KOPT-K1 (cell line): ENCODE results near the gene RGL4.
"Not testable (repeated sequence)": the region's sequence is repeated elsewhere in the genome, so short reads cannot be mapped to it uniquely, and the experiment has no call there.

Experiments
- H3K27ac ChIP-seq: fragments of 200-600 bp; sonication (generic); 2 replicates; pipeline ENCODE4 v1.5.1; 2016; ENCODE audit warnings: antibody characterized with exemption, mild to moderate bottlenecking, low read depth, low read length; ENCODE audit not compliant: poor library complexity, severe bottlenecking
- H3K36me3 ChIP-seq: fragments of 200-600 bp; sonication (generic); 2 replicates; pipeline ENCODE4 v1.5.1; 2017; ENCODE audit warnings: antibody characterized with exemption, mild to moderate bottlenecking, low read length, moderate library complexity; ENCODE audit not compliant: insufficient read depth
- H3K9me3 ChIP-seq: fragments of 200-600 bp; sonication (generic); 2 replicates; pipeline ENCODE4 v1.5.1; 2017; ENCODE audit warnings: antibody characterized with exemption, low read length, mild to moderate bottlenecking; ENCODE audit not compliant: insufficient read depth, poor library complexity, severe bottlenecking

The RGL4 gene

GRCh38 chr22:23673826-23674690 lies 16.8 kb upstream of the RGL4 start:
- Histone ChIP-seq H3K9me3 (no peaks in the 10 kb centered on the region), H3K36me3 (peaks cover 8% of the 10 kb centered on the region; the same call in 1 of the 2 replicates), H3K27ac (no peak overlapping the region)

DNA sequence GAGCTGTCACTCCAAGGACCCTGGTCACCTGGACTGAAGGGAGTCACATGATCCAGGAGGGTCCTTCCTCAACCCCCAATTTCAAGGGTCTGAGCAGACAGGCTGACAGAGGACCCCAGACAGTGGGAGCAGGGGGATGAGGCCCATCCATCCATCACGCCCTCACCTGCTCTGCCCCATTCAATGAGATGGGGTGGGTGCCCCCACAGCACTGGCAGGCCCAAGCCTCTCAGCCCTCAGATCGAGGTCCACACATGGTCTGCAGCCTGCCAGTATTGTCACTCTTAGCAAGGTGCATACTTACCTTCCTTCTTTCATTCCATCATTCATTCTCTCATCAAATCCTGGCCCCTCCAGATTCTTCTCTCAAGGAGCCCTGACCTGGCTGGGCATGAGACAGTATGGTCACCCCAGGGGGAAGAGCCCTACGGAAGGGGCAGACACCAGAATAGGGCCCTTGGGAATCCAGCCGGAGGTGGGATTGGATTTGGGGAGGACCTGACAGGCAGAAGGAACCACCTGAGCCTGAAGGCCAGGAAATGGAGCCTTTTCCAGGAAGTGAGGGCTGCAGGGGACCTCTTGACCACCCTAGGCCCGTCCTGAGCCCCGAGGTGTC lies 15.8 kb upstream of the RGL4 start:
- H3K9me3 ChIP-seq, H3K27ac ChIP-seq: not testable (repeated sequence)
- H3K36me3 ChIP-seq: peaks cover 18% of the 10 kb centered on the region; the same call in 1 of the 2 replicates

GRCh38 chr22:23675502-23676415 lies 15.1 kb upstream of the RGL4 start:
- Histone ChIP-seq H3K36me3 (peaks cover 25% of the 10 kb centered on the region; the same call in 1 of the 2 replicates), H3K9me3 (no peaks in the 10 kb centered on the region), H3K27ac (no peak overlapping the region)

- not testable (repeated sequence) for H3K9me3 ChIP-seq, H3K27ac ChIP-seq
- peaks cover 35% of the 10 kb centered on the region for H3K36me3 ChIP-seq
Observed at GRCh38 chr22:23676841-23677700, 13.7 kb upstream of the RGL4 start.

- no peak overlapping the region for H3K27ac ChIP-seq
- no peaks in the 10 kb centered on the region for H3K9me3 ChIP-seq
- peaks cover 41% of the 10 kb centered on the region for H3K36me3 ChIP-seq
Observed at GRCh38 chr22:23677701-23677995, 13.2 kb upstream of the RGL4 start.

GRCh38 chr22:23678133-23678532 lies 12.7 kb upstream of the RGL4 start:
- Histone ChIP-seq H3K27ac (no peak overlapping the region), H3K9me3 (no peaks in the 10 kb centered on the region), H3K36me3 (peaks cover 46% of the 10 kb centered on the region)

DNA sequence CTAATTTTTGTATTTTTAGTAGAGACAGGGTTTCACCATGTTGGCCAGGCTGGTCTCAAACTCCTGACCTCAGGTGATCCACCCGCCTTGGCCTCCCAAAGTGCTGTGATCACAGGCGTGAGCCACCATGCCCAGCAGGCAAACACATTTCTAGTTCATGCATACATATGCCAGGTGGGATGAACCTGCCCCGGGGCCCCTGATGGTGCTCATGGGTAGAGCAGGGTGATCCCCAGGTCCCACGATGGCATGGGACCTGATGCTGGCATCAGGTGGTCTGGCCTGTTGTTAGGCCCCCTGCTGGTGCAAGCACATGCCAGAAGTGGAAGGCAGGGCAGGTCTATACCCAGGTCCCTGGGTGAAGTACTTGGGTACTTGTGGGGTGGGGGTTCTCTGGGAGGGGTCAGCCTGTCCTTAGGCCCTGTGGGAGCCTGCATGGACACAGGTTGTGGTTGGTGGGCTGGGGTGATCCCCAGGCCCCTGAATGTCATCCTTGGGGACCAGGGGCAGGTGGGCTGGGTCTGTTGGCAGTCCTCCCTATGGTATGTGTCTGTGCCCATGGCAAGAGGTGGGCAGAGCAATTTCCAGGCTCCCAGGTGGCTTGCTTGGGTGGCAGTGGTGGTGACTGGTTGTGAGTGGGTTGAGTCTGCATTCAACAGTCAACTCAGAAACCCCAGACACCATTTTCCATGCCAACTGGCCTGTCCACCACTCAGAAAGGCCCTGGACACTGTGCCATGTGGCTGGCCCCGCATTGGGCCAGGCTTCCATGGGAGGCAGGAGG lies 9.6 kb upstream of the RGL4 start:
- no peak overlapping the region for H3K27ac ChIP-seq
- no peaks in the 10 kb centered on the region for H3K9me3 ChIP-seq
- peaks cover 65% of the 10 kb centered on the region for H3K36me3 ChIP-seq

- Histone ChIP-seq H3K27ac (no peak overlapping the region), H3K36me3 (peaks cover 65% of the 10 kb centered on the region), H3K9me3 (no peaks in the 10 kb centered on the region)
Observed at GRCh38 chr22:23682077-23682476, 8.7 kb upstream of the RGL4 start.

DNA sequence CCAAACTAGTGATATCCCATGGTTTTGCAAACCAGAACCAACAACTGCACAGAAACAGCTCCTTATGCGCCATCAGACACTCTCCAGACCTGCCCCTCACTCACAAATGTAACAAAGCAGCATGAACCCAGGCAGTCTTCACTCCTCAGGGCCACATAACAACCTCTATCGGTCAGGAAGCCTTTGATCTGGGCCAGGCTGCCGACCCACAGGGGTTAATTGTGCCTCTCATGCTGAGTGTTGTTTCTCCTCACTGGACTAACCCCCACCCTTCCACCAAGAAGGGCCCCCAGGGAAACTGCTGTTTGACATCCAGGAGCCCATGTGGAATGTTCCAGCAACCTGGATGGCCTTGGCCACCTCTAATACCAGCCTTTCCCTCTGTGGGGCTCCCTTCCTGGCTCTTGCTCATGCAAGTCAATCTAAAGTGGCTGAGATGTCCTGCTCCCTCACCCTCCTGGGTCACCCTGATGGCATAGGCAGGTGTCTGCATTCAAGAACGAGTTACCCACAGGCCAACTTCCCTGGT lies 7.9 kb upstream of the RGL4 start:
- Histone ChIP-seq H3K36me3 (peaks cover 70% of the 10 kb centered on the region), H3K9me3 (no peaks in the 10 kb centered on the region)

GRCh38 chr22:23683545-23683944 lies 7.3 kb upstream of the RGL4 start:
- Histone ChIP-seq H3K27ac (no peak overlapping the region), H3K36me3 (peaks cover 76% of the 10 kb centered on the region), H3K9me3 (no peaks in the 10 kb centered on the region)

More for the DNA sequence above, 7.9 kb upstream of the RGL4 start:
- no peak overlapping the region for H3K27ac ChIP-seq

DNA sequence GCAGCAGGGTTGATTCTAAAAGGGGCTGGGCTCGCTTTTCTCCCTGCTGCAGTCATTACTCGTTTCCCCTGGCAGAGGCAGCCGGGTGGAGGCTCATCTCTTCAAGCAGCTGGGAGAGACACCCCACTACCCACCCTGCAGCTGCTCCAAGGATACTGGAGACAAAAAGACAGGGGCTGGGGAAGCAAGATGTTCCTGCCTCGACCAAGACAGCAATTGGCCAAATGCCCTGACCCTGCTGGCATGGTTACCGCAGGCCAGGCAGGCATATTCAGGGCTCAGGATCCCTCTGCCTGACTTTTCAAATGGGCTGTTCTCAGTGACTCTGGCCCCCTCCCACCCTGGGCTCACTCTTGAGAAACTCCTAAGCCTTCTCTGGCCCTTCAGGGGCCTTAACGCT lies 6.8 kb upstream of the RGL4 start:
- Histone ChIP-seq H3K9me3 (no peaks in the 10 kb centered on the region), H3K36me3 (peaks cover 76% of the 10 kb centered on the region), H3K27ac (no peak overlapping the region)

DNA sequence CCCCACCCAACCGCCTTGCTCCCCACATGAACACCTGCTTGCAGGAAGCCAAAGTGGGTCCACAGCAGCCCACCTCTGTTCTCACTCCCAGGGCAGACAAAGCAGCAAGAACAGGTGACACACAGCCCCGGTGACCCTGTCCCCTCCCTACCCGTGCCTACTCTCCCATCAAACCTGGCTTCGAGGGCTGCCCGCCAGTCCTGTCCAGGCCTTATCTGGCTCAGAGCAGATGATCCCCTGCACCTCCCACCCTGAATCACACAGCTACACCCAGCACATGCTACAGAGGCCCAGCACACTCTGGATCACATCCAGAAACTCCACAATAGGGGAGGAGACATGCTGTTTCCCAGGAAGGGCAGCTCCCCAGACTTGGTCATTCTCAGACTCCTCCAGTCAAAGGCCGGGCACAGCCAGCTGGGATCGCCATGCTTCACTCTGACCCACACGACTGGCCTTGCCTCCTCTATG lies 6.2 kb upstream of the RGL4 start:
- H3K9me3 ChIP-seq: no peaks in the 10 kb centered on the region
- no peak overlapping the region for H3K27ac ChIP-seq
- peaks cover 76% of the 10 kb centered on the region for H3K36me3 ChIP-seq

DNA sequence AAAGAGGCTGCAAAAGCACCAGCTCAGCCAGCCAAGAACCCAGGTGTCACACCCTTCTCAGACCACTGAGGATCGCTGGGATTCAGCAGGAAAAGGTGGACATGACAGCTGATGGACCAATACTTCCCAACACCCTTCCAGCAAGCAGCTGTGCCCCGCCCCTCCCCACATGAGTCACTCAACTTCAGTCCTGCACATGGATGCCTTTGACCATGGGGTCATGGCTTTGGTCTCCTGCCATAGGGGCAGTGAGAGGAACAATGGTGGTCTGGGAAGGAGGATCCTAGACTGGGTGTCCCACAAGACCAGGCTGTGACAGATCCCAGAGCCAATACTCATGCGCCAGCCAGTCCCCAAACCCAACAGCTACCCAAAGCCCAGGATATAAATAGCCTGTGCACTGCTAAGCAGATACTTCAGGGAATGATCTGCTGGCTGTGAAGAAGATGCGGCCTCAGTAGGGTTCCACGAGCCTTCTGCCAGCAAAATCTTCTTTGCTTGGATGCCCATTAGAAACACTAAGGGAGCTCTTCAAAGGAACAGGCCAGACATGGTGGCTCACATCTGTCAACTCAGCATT lies 5.5 kb upstream of the RGL4 start:
- no peaks in the 10 kb centered on the region for H3K9me3 ChIP-seq
- H3K36me3 ChIP-seq: peaks cover 76% of the 10 kb centered on the region
- H3K27ac ChIP-seq: no peak overlapping the region
